SK-N-SH treated with all-trans-retinoic acid at 6 μM for 48 hours (cell line): ENCODE data around the gene TRAF7.

Source experiments
- ATAC-seq: fragments of 200-7000 bp; cut with Tn5 transposase; 3 replicates; pipeline ENCODE4 v1.9.1; 2020; ENCODE audit warnings: mild to moderate bottlenecking, moderate library complexity
- ARNTL ChIP-seq: fragments of 450-650 bp; formaldehyde crosslinking; IDR thresholded peaks from 2 replicates; pipeline ENCODE4 v1.5.0; 2020; ENCODE audit warnings: low read depth, mild to moderate bottlenecking, moderate library complexity, borderline replicate concordance
- BACH2 ChIP-seq: fragments of 250-450 bp; sonication (Bioruptor Pico); IDR thresholded peaks from 2 replicates; pipeline ENCODE4 v1.9.0; 2021; ENCODE audit warnings: mild to moderate bottlenecking, borderline replicate concordance
- CSDC2 ChIP-seq: fragments of 250-450 bp; sonication (Bioruptor Pico); IDR thresholded peaks from 2 replicates; pipeline ENCODE4 v1.5.0; 2020; ENCODE audit warnings: mild to moderate bottlenecking, moderate library complexity
- CSRNP3 ChIP-seq: fragments of 250-450 bp; sonication (Bioruptor Pico); IDR thresholded peaks from 2 replicates; pipeline ENCODE4 v1.5.1; 2021; ENCODE audit warnings: mild to moderate bottlenecking, moderate library complexity
- ESRRG ChIP-seq: fragments of 250-450 bp; sonication (Bioruptor Pico); IDR thresholded peaks from 2 replicates; pipeline ENCODE4 v1.6.1; 2021; ENCODE audit warnings: mild to moderate bottlenecking
- GLIS3 ChIP-seq: fragments of 250-450 bp; sonication (Bioruptor Pico); IDR thresholded peaks from 2 replicates; pipeline ENCODE4 v1.5.0; 2020; ENCODE audit warnings: mild to moderate bottlenecking, moderate library complexity
- ISL1 ChIP-seq: fragments of 250-450 bp; sonication (Bioruptor Pico); IDR thresholded peaks from 2 replicates; pipeline ENCODE4 v2.1.2; 2022; ENCODE audit warnings: mild to moderate bottlenecking, moderate library complexity
- OSR1 ChIP-seq: fragments of 250-450 bp; sonication (Bioruptor Pico); IDR thresholded peaks from 2 replicates; pipeline ENCODE4 v1.8.0; 2022; ENCODE audit warnings: moderate library complexity, mild to moderate bottlenecking, inconsistent platforms
- POU6F1 ChIP-seq: fragments of 250-450 bp; sonication (Bioruptor Pico); IDR thresholded peaks from 2 replicates; pipeline ENCODE4 v1.8.0; 2021; ENCODE audit warnings: low read depth, mild to moderate bottlenecking, moderate library complexity, borderline replicate concordance
- PPARA ChIP-seq: fragments of 250-450 bp; sonication (Bioruptor Pico); IDR thresholded peaks from 2 replicates; pipeline ENCODE4 v1.5.0; 2020; ENCODE audit warnings: mild to moderate bottlenecking, borderline replicate concordance
- RARB ChIP-seq: fragments of 250-450 bp; sonication (Bioruptor Pico); IDR thresholded peaks from 2 replicates; pipeline ENCODE4 v1.8.0; 2021; ENCODE audit warnings: mild to moderate bottlenecking, moderate library complexity
- SNAI2 ChIP-seq: fragments of 250-450 bp; sonication (Bioruptor Pico); IDR thresholded peaks from 2 replicates; pipeline ENCODE4 v1.5.0; 2020; ENCODE audit warnings: mild to moderate bottlenecking, moderate library complexity
- TCF4 ChIP-seq: fragments of 250-450 bp; sonication (Bioruptor Pico); IDR thresholded peaks from 2 replicates; pipeline ENCODE4 v1.8.0; 2021; ENCODE audit warnings: mild to moderate bottlenecking, moderate library complexity, borderline replicate concordance
- TOX ChIP-seq: fragments of 250-450 bp; sonication (Bioruptor Pico); IDR thresholded peaks from 2 replicates; pipeline ENCODE4 v1.8.0; 2021; ENCODE audit warnings: mild to moderate bottlenecking, moderate library complexity, borderline replicate concordance
- TSHZ2 ChIP-seq: fragments of 250-450 bp; sonication (Bioruptor Pico); IDR thresholded peaks from 2 replicates; pipeline ENCODE4 v1.5.0; 2020; ENCODE audit warnings: mild to moderate bottlenecking, moderate library complexity
- ZC3H10 ChIP-seq: fragments of 250-450 bp; sonication (Bioruptor Pico); IDR thresholded peaks from 2 replicates; pipeline ENCODE4 v1.5.1; 2021; ENCODE audit warnings: mild to moderate bottlenecking, moderate library complexity
- ZFP3 ChIP-seq: fragments of 250-450 bp; sonication (Bioruptor Pico); IDR thresholded peaks from 2 replicates; pipeline ENCODE4 v1.5.0; 2020; ENCODE audit warnings: mild to moderate bottlenecking, moderate library complexity
- ZFP30 ChIP-seq: fragments of 450-650 bp; formaldehyde crosslinking; IDR thresholded peaks from 2 replicates; pipeline ENCODE4 v1.5.0; 2022; ENCODE audit warnings: mild to moderate bottlenecking, moderate library complexity
- ZNF70 ChIP-seq: fragments of 450-650 bp; formaldehyde crosslinking; IDR thresholded peaks from 2 replicates; pipeline ENCODE4 v1.5.0; 2020; ENCODE audit warnings: mild to moderate bottlenecking, moderate library complexity
- ZNF8 ChIP-seq: fragments of 450-650 bp; formaldehyde crosslinking; IDR thresholded peaks from 2 replicates; pipeline ENCODE4 v1.5.0; 2020; ENCODE audit warnings: mild to moderate bottlenecking, moderate library complexity
- TF ChIP-seq, protein P1 (sequence below): fragments of 250-450 bp; sonication (Bioruptor Pico); IDR thresholded peaks from 2 replicates; pipeline ENCODE4 v1.8.0; 2020; ENCODE audit warnings: mild to moderate bottlenecking, moderate library complexity, borderline replicate concordance

Gene TRAF7

GRCh38 chr16:2204416-2205103 lies 49.0 kb downstream of the TRAF7 start:
- ATAC-seq = no peak
- TF ChIP-seq PPARA (CRISPR knock-in tag) = no peak
- TF ChIP-seq CSDC2 (CRISPR knock-in tag) = no peak
- TF ChIP-seq ZC3H10 (CRISPR knock-in tag) = no peak
- TF ChIP-seq TSHZ2 = no peak
- TF ChIP-seq SNAI2 (CRISPR knock-in tag) = no peak
- no peak for TF ChIP-seq TCF4 (CRISPR knock-in tag)
- TF ChIP-seq ZNF70 = no peak
- no peak for TF ChIP-seq TOX (CRISPR knock-in tag)
- TF ChIP-seq GLIS3 (CRISPR knock-in tag) = no peak
- TF ChIP-seq RARB = no peak
- no peak for TF ChIP-seq CSRNP3

DNA sequence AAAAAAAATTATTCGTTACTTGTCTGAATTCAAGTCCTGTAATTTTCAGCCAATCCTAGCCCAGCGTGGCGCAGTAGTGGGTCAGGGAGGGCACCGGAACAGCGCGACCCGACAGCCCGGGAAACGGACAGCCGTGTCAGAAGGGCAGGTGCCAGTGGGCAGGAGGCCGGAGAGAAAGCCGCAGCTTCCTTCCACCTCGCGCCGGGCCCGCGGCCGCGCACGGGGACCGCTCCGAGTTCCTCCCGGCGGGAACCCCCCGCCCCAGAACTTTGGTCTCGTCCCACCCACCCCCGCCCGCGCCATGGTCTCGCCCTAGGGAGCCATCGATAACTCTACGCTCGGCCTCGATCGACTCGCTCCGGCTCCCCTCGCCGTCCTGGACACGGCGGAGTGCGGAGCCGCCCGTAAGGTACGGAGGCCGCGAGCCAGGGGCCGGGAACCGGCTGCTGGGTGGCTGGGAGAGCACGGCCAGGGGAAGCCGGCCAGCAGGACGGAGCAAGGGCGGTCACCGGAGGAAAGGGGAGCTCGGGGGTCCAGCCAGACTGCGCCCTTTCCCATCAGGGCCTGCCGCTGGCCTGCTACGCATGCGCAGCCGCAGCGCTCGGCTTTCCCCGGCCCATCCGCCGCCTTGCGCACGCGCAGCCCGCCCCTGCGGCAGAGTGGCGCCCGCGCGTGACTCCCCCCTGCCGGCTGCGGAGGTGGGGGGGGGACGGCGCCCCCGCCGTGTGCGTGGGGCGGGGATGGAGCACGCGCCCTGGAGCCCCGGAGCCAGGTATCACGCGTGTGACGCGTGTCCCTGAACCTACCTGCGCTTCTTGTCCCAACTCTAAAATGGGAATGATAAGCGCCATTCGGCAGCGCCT lies 49.8 kb downstream of the TRAF7 start, which contains the start of gene MLST8:
Gene MLST8 (plus strand): TSS at position 351 of the 863 bp plus-strand sequence. CDS start 632 bp downstream, outside the sequence.
- peak; percentile 75 for ATAC-seq
- TF ChIP-seq CSRNP3 (no peak), ARNTL (CRISPR knock-in tag) (no peak), ZFP3 (CRISPR knock-in tag) (no peak), PPARA (CRISPR knock-in tag) (no peak), ZNF8 (CRISPR knock-in tag) (no peak), ISL1 (CRISPR knock-in tag) (no peak)
- TF ChIP-seq, protein P1, sequence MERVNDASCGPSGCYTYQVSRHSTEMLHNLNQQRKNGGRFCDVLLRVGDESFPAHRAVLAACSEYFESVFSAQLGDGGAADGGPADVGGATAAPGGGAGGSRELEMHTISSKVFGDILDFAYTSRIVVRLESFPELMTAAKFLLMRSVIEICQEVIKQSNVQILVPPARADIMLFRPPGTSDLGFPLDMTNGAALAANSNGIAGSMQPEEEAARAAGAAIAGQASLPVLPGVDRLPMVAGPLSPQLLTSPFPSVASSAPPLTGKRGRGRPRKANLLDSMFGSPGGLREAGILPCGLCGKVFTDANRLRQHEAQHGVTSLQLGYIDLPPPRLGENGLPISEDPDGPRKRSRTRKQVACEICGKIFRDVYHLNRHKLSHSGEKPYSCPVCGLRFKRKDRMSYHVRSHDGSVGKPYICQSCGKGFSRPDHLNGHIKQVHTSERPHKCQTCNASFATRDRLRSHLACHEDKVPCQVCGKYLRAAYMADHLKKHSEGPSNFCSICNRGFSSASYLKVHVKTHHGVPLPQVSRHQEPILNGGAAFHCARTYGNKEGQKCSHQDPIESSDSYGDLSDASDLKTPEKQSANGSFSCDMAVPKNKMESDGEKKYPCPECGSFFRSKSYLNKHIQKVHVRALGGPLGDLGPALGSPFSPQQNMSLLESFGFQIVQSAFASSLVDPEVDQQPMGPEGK (CRISPR knock-in tag) = 0 out of 2 replicates have a peak, but pooled peaks have one; percentile 37

GRCh38 chr16:2205967-2206313 lies 50.4 kb downstream of the TRAF7 start:
- ATAC-seq = peak; percentile 49
- TF ChIP-seq TSHZ2 = no peak
- TF ChIP-seq GLIS3 (CRISPR knock-in tag) = no peak
- no peak for TF ChIP-seq TOX (CRISPR knock-in tag)
- no peak for TF ChIP-seq ZFP3 (CRISPR knock-in tag)
- no peak for TF ChIP-seq ESRRG (CRISPR knock-in tag)
- TF ChIP-seq ZNF70 = no peak
- no peak for TF ChIP-seq ISL1 (CRISPR knock-in tag)
- no peak for TF ChIP-seq ARNTL (CRISPR knock-in tag)
- no peak for TF ChIP-seq ZFP30 (CRISPR knock-in tag)
- TF ChIP-seq OSR1 (CRISPR knock-in tag) = no peak
- TF ChIP-seq, protein P1 (CRISPR knock-in tag) = no peak
- TF ChIP-seq POU6F1 = no peak
- TF ChIP-seq BACH2 = no peak
